ENCODE measurements around the gene TMCO4. TPM values are rescaled to one million over a fixed set of nuclear protein-coding genes. Genes with fewer than 3 reads are reported as not detected.
"Not testable (repeated sequence)": the region's sequence is repeated elsewhere in the genome, so short reads cannot be mapped to it uniquely, and the experiment has no call there.

The TMCO4 gene
- total RNA-seq = 5.7 TPM

- peak in 1 of 2 donors; percentile 78 for DNase-seq (ENCODE audit: low spot score in 2 of 2)
- intact Hi-C loops (cut with DNase I) = loop anchor here (2.0 to 5.0 kb wide), 3 partner anchors 37 to 72 kb away; no protein-coding TSS in a partner anchor
- Histone ChIP-seq H3K4me3 (peak within 1 kb of the TSS; percentile 74 to 80), H3K4me1 (peaks cover 6 to 7% of the 10 kb centered on the region in 2 donors), H3K36me3 (no peaks in the 10 kb centered on the region), H3K27me3 (no peaks in the 10 kb centered on the region), H3K27ac (peak within 1 kb of the TSS; percentile 80 to 89), H3K9me3 (no peaks in the 10 kb centered on the region)
- TF ChIP-seq CTCF (IDR thresholded peaks at IDR 0.05) = peak; percentile 23 to 50 (median 39)
Observed at GRCh38 chr1:19799230-19800075, at the start of gene TMCO4. Gene TMCO4, minus strand, starts transcription at chr1:19799916. Its CDS starts 19,158 bp downstream, at chr1:19780758.

DNA sequence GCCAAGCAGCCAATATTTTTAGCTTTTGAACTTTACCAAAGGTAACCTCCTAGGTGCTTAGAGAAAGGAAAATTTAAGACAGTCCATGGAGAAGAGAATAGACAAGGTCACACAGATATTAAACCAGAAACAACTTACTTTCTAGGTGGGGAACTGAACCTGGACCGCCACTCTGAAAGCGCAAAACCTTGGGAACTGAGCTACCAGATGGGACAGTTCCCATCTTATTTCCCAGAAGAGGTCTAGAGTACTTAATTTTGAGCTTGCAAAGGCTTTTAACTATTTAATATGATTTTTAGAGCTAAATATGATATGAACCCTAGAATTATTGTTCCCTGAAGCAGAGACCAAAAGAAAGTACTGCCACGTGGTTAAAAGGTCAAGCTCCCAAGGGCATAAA, 49.6 kb upstream of the TMCO4 start:
- H3K27me3 ChIP-seq; H3K9me3 ChIP-seq; H3K4me3 ChIP-seq; H3K36me3 ChIP-seq; H3K27ac ChIP-seq; DNase-seq (ENCODE audit: low spot score in 2 of 2); intact Hi-C loops (cut with DNase I); H3K4me1 ChIP-seq: not testable (repeated sequence)

DNA sequence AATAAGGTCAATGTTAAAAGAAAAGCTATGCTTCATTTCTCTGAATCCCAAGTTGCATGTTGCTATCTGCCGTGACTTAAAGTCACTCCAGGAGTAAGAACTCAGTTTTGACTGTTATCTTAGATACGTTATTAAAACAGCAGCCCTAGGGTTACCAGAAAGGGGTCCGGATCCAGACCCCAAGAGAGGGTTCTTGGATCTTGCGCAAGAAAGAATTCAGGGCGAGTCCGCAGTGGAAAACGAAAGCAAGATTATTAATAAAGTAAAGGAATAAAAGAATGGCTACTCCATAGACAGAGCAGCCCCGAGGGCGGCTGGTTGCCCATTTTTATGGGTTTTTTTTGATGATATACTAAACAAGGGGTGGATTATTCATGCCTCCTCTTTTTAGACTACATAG, 47.6 kb upstream of the TMCO4 start:
- intact Hi-C loops (cut with DNase I); DNase-seq (ENCODE audit: low spot score in 2 of 2); H3K4me1 ChIP-seq; H3K27ac ChIP-seq; H3K27me3 ChIP-seq; H3K36me3 ChIP-seq; H3K4me3 ChIP-seq; H3K9me3 ChIP-seq: not testable (repeated sequence)

- no peak for TF ChIP-seq CTCF (IDR thresholded peaks at IDR 0.05)
- no peaks in the 10 kb centered on the region for H3K4me1 ChIP-seq
- H3K4me3 ChIP-seq = no peak overlapping the region
- no peak for DNase-seq (ENCODE audit: low spot score in 2 of 2)
- no peaks in the 10 kb centered on the region for H3K27me3 ChIP-seq
- no peaks in the 10 kb centered on the region for H3K9me3 ChIP-seq
- H3K27ac ChIP-seq = no peak overlapping the region
- H3K36me3 ChIP-seq = no peaks in the 10 kb centered on the region
- intact Hi-C loops (cut with DNase I) = no loop called here
Observed at GRCh38 chr1:19846338-19846737, 46.6 kb upstream of the TMCO4 start.

DNA sequence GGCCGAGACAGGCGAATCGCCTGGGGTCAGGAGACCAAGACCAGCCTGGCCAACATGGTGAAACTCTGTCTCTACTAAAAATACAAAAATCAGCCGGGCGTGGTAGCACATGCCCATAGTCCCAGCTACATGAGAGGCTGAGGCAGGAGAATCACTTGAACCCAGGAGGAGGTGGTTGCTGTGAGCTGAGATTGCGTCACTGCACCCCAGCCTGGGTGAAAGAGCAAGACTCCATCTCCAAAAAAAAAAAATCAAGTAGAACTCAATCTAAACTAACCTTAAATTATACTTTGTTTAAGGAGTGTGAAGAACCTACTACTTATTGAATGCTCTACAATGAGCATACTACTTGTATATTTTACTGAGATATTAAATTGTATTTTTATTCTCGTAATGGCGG, 45.8 kb upstream of the TMCO4 start:
- Histone ChIP-seq H3K9me3 (no peaks in the 10 kb centered on the region), H3K4me1 (no peaks in the 10 kb centered on the region), H3K36me3 (no peaks in the 10 kb centered on the region), H3K27ac (no peak overlapping the region), H3K27me3 (no peaks in the 10 kb centered on the region), H3K4me3 (no peak overlapping the region)
- DNase-seq (ENCODE audit: low spot score in 2 of 2) = no peak
- no peak for TF ChIP-seq CTCF (IDR thresholded peaks at IDR 0.05)
- intact Hi-C loops (cut with DNase I) = no loop called here

DNA sequence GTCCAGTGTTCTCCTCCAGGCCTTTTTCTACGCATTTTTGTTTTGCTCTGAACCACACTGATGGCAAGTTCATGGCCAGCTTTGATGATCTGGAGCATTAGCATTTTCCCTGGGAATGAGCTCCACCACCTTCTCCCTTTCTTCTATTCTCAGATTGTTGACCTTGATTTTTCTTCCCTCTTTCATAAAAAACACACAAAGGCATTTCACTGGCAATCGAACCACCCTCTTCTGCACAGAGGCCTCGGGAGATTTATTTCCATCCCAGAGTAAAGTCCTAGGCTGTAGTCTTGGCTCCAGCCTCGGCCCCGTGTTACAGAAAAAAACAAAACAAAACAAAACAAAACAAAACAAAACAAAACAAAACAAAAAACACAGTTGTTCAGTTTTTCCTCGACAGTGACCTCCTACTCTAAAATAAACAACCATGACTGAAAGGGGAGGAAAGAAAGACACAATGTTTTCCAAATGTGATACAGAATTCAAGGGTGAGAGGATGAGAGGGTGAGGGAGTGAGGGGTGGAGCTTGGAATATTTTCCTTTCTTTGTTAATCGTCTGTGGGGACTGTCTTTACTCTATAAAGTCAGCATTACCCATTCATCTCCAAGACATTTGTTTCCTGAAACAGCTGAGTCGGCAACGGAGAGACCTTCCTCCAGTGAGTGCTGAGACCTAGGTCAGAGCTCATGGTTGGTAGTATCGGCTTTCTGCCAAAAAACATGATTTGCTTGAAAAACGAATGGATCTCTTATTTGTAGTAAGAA, 45.2 kb upstream of the TMCO4 start:
- Histone ChIP-seq H3K4me3 (no peak overlapping the region), H3K4me1 (no peaks in the 10 kb centered on the region), H3K27ac (no peak overlapping the region), H3K9me3 (no peaks in the 10 kb centered on the region), H3K36me3 (no peaks in the 10 kb centered on the region), H3K27me3 (no peaks in the 10 kb centered on the region)
- intact Hi-C loops (cut with DNase I) = no loop called here
- no peak for TF ChIP-seq CTCF (IDR thresholded peaks at IDR 0.05)
- DNase-seq (ENCODE audit: low spot score in 2 of 2) = no peak

Measured in ascending aorta (tissue), 2 donors.